Occipital lobe (tissue), 2 donors: ENCODE results near the gene TBC1D17. TPM values are rescaled to one million over a fixed set of nuclear protein-coding genes. Genes with fewer than 3 reads are reported as not detected.
"Not testable (repeated sequence)": the region's sequence is repeated elsewhere in the genome, so short reads cannot be mapped to it uniquely, and the experiment has no call there.

ENCODE experiments used
- DNase-seq: peaks from one replicate; lab custom pipeline; 2025; lab: John Stamatoyannopoulos, UW
- total RNA-seq: library from RNA; depleted of rRNA; stranded (reverse); fragments of >200 nt; gene quantifications from one replicate; pipeline ENCODE4 v1.2.3, GENCODE V29; 2014

TBC1D17 gene
- total RNA-seq, 1 donor from 2014 or later: 6.1 TPM

GRCh38 chr19:49916839-49917733 lies 39.6 kb downstream of the TBC1D17 start:
- DNase-seq: no peak

GRCh38 chr19:49918089-49918488 lies 40.6 kb downstream of the TBC1D17 start:
- no peak for DNase-seq

GRCh38 chr19:49920624-49921363 lies 43.3 kb downstream of the TBC1D17 start:
- no peak for DNase-seq

GRCh38 chr19:49921871-49922795 lies 44.6 kb downstream of the TBC1D17 start:
- no peak for DNase-seq

GRCh38 chr19:49923055-49924003 lies 45.8 kb downstream of the TBC1D17 start:
- DNase-seq: no peak

GRCh38 chr19:49924004-49924880 lies 46.7 kb downstream of the TBC1D17 start:
- DNase-seq: no peak

- DNase-seq: not testable (repeated sequence)
Observed at GRCh38 chr19:49924881-49925210, 47.3 kb downstream of the TBC1D17 start.

- no peak for DNase-seq
Observed at GRCh38 chr19:49925486-49925885, 48.0 kb downstream of the TBC1D17 start.

GRCh38 chr19:49926515-49926914 lies 49.0 kb downstream of the TBC1D17 start:
- no peak for DNase-seq

GRCh38 chr19:49927526-49928264 lies 50.2 kb downstream of the TBC1D17 start:
- DNase-seq: no peak

- peak; percentile 69 for DNase-seq
Observed at GRCh38 chr19:49929121-49929610, 51.7 kb downstream of the TBC1D17 start, which contains the start of the genes ATF5 and NUP62. Gene ATF5 (plus strand): TSS chr19:49929205. CDS start chr19:49930851, 1,646 bp downstream. Gene NUP62 (minus strand): TSS chr19:49929504. CDS start chr19:49909807, 19,697 bp downstream.

- DNase-seq: peak; percentile 91
Observed at GRCh38 chr19:49929611-49930482, 52.3 kb downstream of the TBC1D17 start.

GRCh38 chr19:49930483-49931011 lies 53.0 kb downstream of the TBC1D17 start:
- no peak for DNase-seq

- DNase-seq: no peak
Observed at GRCh38 chr19:49931293-49932040, 54.0 kb downstream of the TBC1D17 start.

GRCh38 chr19:49932041-49932451 lies 54.5 kb downstream of the TBC1D17 start:
- DNase-seq: no peak

GRCh38 chr19:49932731-49933131 lies 55.2 kb downstream of the TBC1D17 start:
- DNase-seq: no peak
